ENCODE data around the gene TRIM37.

GRCh38 chr17:58998871-58999270 lies 107.8 kb downstream of the TRIM37 start:
- TF ChIP-seq CTCF (IDR thresholded peaks at IDR 0.05), result no peak
- TF ChIP-seq POLR2A (IDR thresholded peaks at IDR 0.05), result no peak
